CD4-positive, alpha-beta T cell (primary cell): ENCODE results near the gene ERMARD. TPM values are rescaled to one million over a fixed set of nuclear protein-coding genes. Genes with fewer than 3 reads are reported as not detected.

Experiments
- ATAC-seq: fragments of 200-7000 bp; cut with Tn5 transposase; one replicate; pipeline ENCODE4 v1.10.0; 2022; ENCODE audit warnings: mild to moderate bottlenecking; ENCODE audit not compliant: poor library complexity
- CTCF ChIA-PET: fragments of 350-600 bp; sonication (Branson Sonifier 250); formaldehyde crosslinking; loops from one replicate; lab custom pipeline; 2021; ENCODE audit warnings: antibody characterized with exemption, inconsistent platforms; lab: Charles Lee
- POLR2A ChIA-PET: fragments of 350-600 bp; sonication (Branson Sonifier 250); formaldehyde crosslinking; loops from one replicate; lab custom pipeline; 2021; ENCODE audit warnings: antibody characterized with exemption, inconsistent platforms; lab: Charles Lee
- DNase-seq, 14 experiments: peaks; one replicate each; pipeline ENCODE4 v3.0.0-alpha.2; 2013 to 2020; ENCODE audit warnings: mixed read lengths in 2 of 14
- H3K27ac ChIP-seq, 2 donors: one replicate each; pipeline versions ENCODE4 v1.5.1 to v1.7.0; 2013; ENCODE audit warnings: low read length in 2 of 2, low read depth in 1 of 2, mild to moderate bottlenecking in 1 of 2
- H3K27me3 ChIP-seq, 2 experiments: 1 replicate in 1 of 2; 2 replicates in 1 of 2; pipeline versions ENCODE4 v1.6.1 to v1.7.0; 2013; ENCODE audit warnings: low read length in 2 of 2, control low read depth in 1 of 2, mild to moderate bottlenecking in 1 of 2, moderate library complexity in 1 of 2; ENCODE audit not compliant: insufficient read depth in 2 of 2, control insufficient read depth in 1 of 2
- H3K36me3 ChIP-seq: one replicate; pipeline ENCODE4 v1.6.1; 2013; ENCODE audit warnings: low read length, control low read depth; ENCODE audit not compliant: insufficient read depth
- H3K4me1 ChIP-seq: one replicate; pipeline ENCODE4 v1.6.1; 2013; ENCODE audit warnings: low read length, control low read depth; ENCODE audit not compliant: insufficient read depth
- H3K4me3 ChIP-seq: one replicate; pipeline ENCODE4 v1.5.1; 2013; ENCODE audit warnings: mild to moderate bottlenecking, low read length, moderate library complexity
- H3K9me3 ChIP-seq, 2 experiments: 1 replicate in 1 of 2; 2 replicates in 1 of 2; pipeline versions ENCODE4 v1.6.1 to v1.7.0; 2013; ENCODE audit warnings: low read length in 2 of 2, mild to moderate bottlenecking in 2 of 2, control low read depth in 1 of 2, moderate library complexity in 1 of 2; ENCODE audit not compliant: control insufficient read depth in 1 of 2, insufficient read depth in 1 of 2
- H3K27ac Mint-ChIP-seq: one replicate; pipeline ENCODE4 v1.8.0; 2020; ENCODE audit warnings: mixed read lengths
- H3K27me3 Mint-ChIP-seq: one replicate; pipeline ENCODE4 v1.8.0; 2021; ENCODE audit warnings: mixed read lengths
- H3K36me3 Mint-ChIP-seq: one replicate; pipeline ENCODE4 v1.8.0; 2021; ENCODE audit warnings: low read depth, mixed read lengths
- H3K4me1 Mint-ChIP-seq: one replicate; pipeline ENCODE4 v1.8.0; 2021; ENCODE audit warnings: low read depth, mixed read lengths
- H3K4me3 Mint-ChIP-seq: one replicate; pipeline ENCODE4 v1.8.0; 2020; ENCODE audit warnings: mild to moderate bottlenecking, mixed read lengths
- H3K9me3 Mint-ChIP-seq: one replicate; pipeline ENCODE4 v1.8.0; 2020; ENCODE audit warnings: mixed read lengths
- intact Hi-C, 2 experiments: fragments of 100-400 bp; cut with DNase I in 1 of 2; cut with micrococcal nuclease in 1 of 2; formaldehyde crosslinking; loops; one replicate each; pipeline versions ENCODE4 v1.15.1 to v1.9.0; 2023 to 2025; cut with DNase I, micrococcal nuclease
- total RNA-seq, 174 experiments: library from RNA in 2 of 174; stranded (reverse) in 2 of 174; gene quantifications; one replicate each; pipeline ENCODE4 v1.2.3 and lab custom pipeline; 2021 to 2026
- TF ChIP-seq, protein P1 (sequence below): fragments of 200-600 bp; IDR thresholded peaks from one replicate; pipeline ENCODE4 v1.8.0; 2022; ENCODE audit warnings: antibody characterized with exemption, mild to moderate bottlenecking

Gene ERMARD
- total RNA-seq, 2 experiments from 2014 or later: 24.2 to 26.2 TPM

DNA sequence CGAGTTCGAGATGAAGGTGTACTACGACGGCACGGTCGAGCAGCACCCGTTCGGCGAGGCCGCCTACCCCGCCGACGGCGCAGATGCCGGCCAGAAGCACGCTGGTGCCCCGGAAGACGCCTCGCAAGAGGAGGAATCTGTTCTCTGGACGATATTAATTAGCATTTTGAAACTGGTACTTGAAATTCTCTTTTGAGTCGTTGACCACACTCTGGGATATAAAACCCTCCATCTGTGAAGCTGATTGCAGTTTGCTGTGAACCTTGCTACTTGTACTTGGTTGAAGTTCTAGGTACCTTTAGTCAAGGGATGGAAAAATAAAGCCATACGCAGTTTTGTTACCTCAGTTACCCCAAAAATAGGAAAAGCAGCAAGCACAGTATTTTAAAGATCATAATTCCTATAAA, 48.6 kb upstream of the ERMARD start:
- Histone ChIP-seq H3K4me3 (peak overlapping the region; percentile 83), H3K27ac (peak overlapping the region; percentile 87 to 92), H3K27me3 (no peaks in the 10 kb centered on the region), H3K36me3 (peaks cover 8% of the 10 kb centered on the region), H3K4me1 (peaks cover 21% of the 10 kb centered on the region), H3K9me3 (no peaks in the 10 kb centered on the region)
- no peaks in the 10 kb centered on the region for H3K9me3 Mint-ChIP-seq
- peak overlapping the region; percentile 97 for H3K4me3 Mint-ChIP-seq
- CTCF ChIA-PET: interaction anchor here (1.5 to 2.8 kb wide), 4 partner anchors 20 to 87 kb away, joined by 5 to 11 read pairs (median 6); partner anchors contain the start of genes DYNLT2 and ERMARD
- peaks cover 80% of the 10 kb centered on the region for H3K4me1 Mint-ChIP-seq
- H3K36me3 Mint-ChIP-seq: peaks cover 50% of the 10 kb centered on the region
- POLR2A ChIA-PET: interaction anchor here (1.6 to 5.7 kb wide), 7 partner anchors 10 to 881 kb away, joined by 7 to 230 read pairs (median 17); partner anchors contain the start of genes DYNLT2, ERMARD, PDCD2 and PHF10
- H3K27ac Mint-ChIP-seq: peak overlapping the region; percentile 99
- peak; percentile 12 for ATAC-seq
- intact Hi-C loops: loop anchor here (1.0 to 5.0 kb wide), 8 partner anchors 20 to 850 kb away; partner anchors contain the start of genes DYNLT2 (in 1 of the 2), ERMARD (in 1 of the 2), FAM120B (in 1 of the 2) and PSMB1 (in 1 of the 2)
- DNase-seq: no peak
- TF ChIP-seq, protein P1, sequence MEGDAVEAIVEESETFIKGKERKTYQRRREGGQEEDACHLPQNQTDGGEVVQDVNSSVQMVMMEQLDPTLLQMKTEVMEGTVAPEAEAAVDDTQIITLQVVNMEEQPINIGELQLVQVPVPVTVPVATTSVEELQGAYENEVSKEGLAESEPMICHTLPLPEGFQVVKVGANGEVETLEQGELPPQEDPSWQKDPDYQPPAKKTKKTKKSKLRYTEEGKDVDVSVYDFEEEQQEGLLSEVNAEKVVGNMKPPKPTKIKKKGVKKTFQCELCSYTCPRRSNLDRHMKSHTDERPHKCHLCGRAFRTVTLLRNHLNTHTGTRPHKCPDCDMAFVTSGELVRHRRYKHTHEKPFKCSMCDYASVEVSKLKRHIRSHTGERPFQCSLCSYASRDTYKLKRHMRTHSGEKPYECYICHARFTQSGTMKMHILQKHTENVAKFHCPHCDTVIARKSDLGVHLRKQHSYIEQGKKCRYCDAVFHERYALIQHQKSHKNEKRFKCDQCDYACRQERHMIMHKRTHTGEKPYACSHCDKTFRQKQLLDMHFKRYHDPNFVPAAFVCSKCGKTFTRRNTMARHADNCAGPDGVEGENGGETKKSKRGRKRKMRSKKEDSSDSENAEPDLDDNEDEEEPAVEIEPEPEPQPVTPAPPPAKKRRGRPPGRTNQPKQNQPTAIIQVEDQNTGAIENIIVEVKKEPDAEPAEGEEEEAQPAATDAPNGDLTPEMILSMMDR: no peak
- no peaks in the 10 kb centered on the region for H3K27me3 Mint-ChIP-seq

- no peaks in the 10 kb centered on the region for H3K27me3 Mint-ChIP-seq
- no peaks in the 10 kb centered on the region for H3K9me3 ChIP-seq
- ATAC-seq: no peak
- DNase-seq: no peak
- intact Hi-C loops: no loop called here
- no peaks in the 10 kb centered on the region for H3K9me3 Mint-ChIP-seq
- peak overlapping the region; percentile 43 for H3K27ac Mint-ChIP-seq
- POLR2A ChIA-PET: interaction anchor here (1.0 to 4.4 kb wide), 2 partner anchors 15 to 44 kb away, joined by 4 to 44 read pairs; no protein-coding TSS in a partner anchor
- no peak overlapping the region for H3K27ac ChIP-seq
- CTCF ChIA-PET: interaction anchor here (3.7 kb wide), 1 partner anchor 13 kb away, joined by 29 read pairs; no protein-coding TSS in a partner anchor
- H3K4me3 Mint-ChIP-seq: no peak overlapping the region
- TF ChIP-seq, protein P1: no peak
- H3K27me3 ChIP-seq: no peaks in the 10 kb centered on the region
- peaks cover 79% of the 10 kb centered on the region for H3K36me3 Mint-ChIP-seq
- H3K36me3 ChIP-seq: peaks cover 32% of the 10 kb centered on the region
- no peak overlapping the region for H3K4me3 ChIP-seq
- H3K4me1 Mint-ChIP-seq: peaks cover 49% of the 10 kb centered on the region
- peaks cover 5% of the 10 kb centered on the region for H3K4me1 ChIP-seq
These were observed 43.6 kb upstream of the ERMARD start for GRCh38 chr6:169707772-169708171.

GRCh38 chr6:169709293-169709692, 42.1 kb upstream of the ERMARD start:
- intact Hi-C loops: no loop called here
- TF ChIP-seq, protein P1: no peak
- no peak overlapping the region for H3K4me3 Mint-ChIP-seq
- ChIA-PET POLR2A (interaction anchor here (0.6 to 4.4 kb wide), 5 partner anchors 8 to 593 kb away, joined by 3 to 44 read pairs (median 5); partner anchors contain the start of genes C6orf120, DYNLT2, ERMARD and PHF10), CTCF (interaction anchor here (3.7 kb wide), 1 partner anchor 12 kb away, joined by 29 read pairs; no protein-coding TSS in a partner anchor)
- peak overlapping the region in 1 of 2 donors; percentile 6 for H3K27ac ChIP-seq
- no peaks in the 10 kb centered on the region for H3K9me3 ChIP-seq
- no peak overlapping the region for H3K4me3 ChIP-seq
- H3K4me1 Mint-ChIP-seq: peaks cover 34% of the 10 kb centered on the region
- ATAC-seq (no peak), DNase-seq (no peak)
- peaks cover 74% of the 10 kb centered on the region for H3K36me3 Mint-ChIP-seq
- peaks cover 40% of the 10 kb centered on the region for H3K36me3 ChIP-seq
- no peaks in the 10 kb centered on the region for H3K27me3 Mint-ChIP-seq
- H3K9me3 Mint-ChIP-seq: no peaks in the 10 kb centered on the region
- H3K27me3 ChIP-seq: no peaks in the 10 kb centered on the region
- no peaks in the 10 kb centered on the region for H3K4me1 ChIP-seq
- H3K27ac Mint-ChIP-seq: no peak overlapping the region
